ENCODE results near the gene CFAP210.

GRCh38 chr2:169690958-169691357, 3.2 kb downstream of the CFAP210 start:
- TF ChIP-seq CTCF (tag by site-specific recombination; IDR thresholded peaks at IDR 0.05) (no peak), ZNF114 (tag by site-specific recombination; IDR thresholded peaks at IDR 0.05) (no peak), GFI1B (tag by site-specific recombination; IDR thresholded peaks at IDR 0.05) (no peak), ZNF830 (tag by site-specific recombination; IDR thresholded peaks at IDR 0.05; ENCODE audit: low read depth) (no peak), SCRT2 (tag by site-specific recombination; IDR thresholded peaks at IDR 0.05) (no peak), ZNF518A (tag by site-specific recombination; conservative IDR thresholded peaks at IDR 0.05; ENCODE audit: low read depth) (no peak), TCF7L2 (IDR thresholded peaks at IDR 0.05; ENCODE audit: borderline replicate concordance, low read depth, low read length) (no peak), RBAK (tag by site-specific recombination; IDR thresholded peaks at IDR 0.05) (no peak), ZNF416 (tag by site-specific recombination; IDR thresholded peaks at IDR 0.05) (no peak), ZNF274 (IDR thresholded peaks at IDR 0.05; ENCODE audit: low read length) (no peak), ZNF274 (tag by site-specific recombination; IDR thresholded peaks at IDR 0.05; ENCODE audit: borderline replicate concordance) (no peak), ZNF202 (tag by site-specific recombination; IDR thresholded peaks at IDR 0.05; ENCODE audit: borderline replicate concordance) (no peak), ZNF175 (tag by site-specific recombination; IDR thresholded peaks at IDR 0.05) (no peak), SETDB1 (IDR thresholded peaks at IDR 0.05; ENCODE audit: insufficient read length, low read length) (no peak)

All from HEK293 (cell line).